Placental pericyte (primary cell): ENCODE results near the gene ARPC4. TPM values are rescaled to one million over a fixed set of nuclear protein-coding genes. Genes with fewer than 3 reads are reported as not detected.

Experiments used
- total RNA-seq: library from RNA; depleted of rRNA; stranded (reverse); fragments of >200 nt; gene quantifications from 2 replicates; pipeline ENCODE4 v1.2.3, GENCODE V29; 2012

The ARPC4 gene
- total RNA-seq, result 147 and 327 TPM in 2 replicates

DNA sequence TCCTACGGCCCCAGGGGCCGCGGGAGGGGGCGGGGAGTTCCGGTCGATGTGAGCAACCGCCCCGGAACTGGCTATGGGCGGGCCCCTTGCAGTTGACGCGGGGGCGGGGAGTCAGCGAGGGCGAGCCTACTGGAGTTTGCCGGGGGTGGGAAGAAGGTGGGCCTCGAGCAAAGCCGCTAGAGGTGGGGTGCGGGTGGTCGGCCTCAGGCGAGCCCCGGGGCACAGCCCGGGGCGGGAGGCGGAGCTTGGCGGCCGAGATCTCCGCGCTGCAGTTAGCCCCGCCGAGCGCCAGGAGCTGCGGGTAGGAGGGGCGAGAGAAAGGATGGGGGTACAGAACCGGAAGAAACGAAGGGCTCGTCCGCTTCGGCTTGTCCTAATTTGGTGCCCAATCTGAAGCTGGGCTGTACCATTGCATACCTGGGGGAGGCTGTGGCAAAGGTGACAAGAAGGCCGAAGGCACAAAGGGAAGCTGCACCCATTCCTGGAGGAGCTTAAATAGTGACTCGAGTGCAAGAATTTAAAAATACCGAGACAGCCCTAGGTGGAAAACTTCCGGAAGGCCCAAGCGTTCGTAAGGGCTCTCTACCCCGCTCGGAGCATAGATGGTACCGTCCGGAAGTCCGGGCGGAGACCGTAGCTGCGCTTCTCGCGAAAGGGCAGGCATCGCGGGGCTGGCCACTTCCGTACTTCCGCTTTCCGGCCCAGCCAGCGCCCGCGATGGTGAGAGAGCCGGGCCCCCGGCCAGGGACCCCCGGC lies at the start of gene ARPC4, which contains the start of gene TADA3:
TSS of gene ARPC4 (plus strand) at position 678 of the 756 bp plus-strand sequence. CDS start at position 718, 40 bp downstream.
TSS of gene TADA3 (minus strand) at position 69 of the 756 bp plus-strand sequence. CDS start 1,007 bp downstream, outside the sequence.

GRCh38 chr3:9749645-9750555 lies 43.0 kb upstream of the ARPC4 start, which contains the start of gene OGG1:
Gene OGG1 (plus strand): TSS chr3:9749952. CDS start chr3:9750287, 335 bp downstream.

GRCh38 chr3:9769426-9770275 lies 23.2 kb upstream of the ARPC4 start, which contains the start of gene CAMK1:
Gene CAMK1 (minus strand): TSS chr3:9769947. CDS start chr3:9767749, 2,198 bp downstream.

GRCh38 chr3:9809615-9810432 lies 16.9 kb downstream of the ARPC4 start, which contains the start of gene TTLL3:
Gene TTLL3 (plus strand): TSS chr3:9810262. CDS start chr3:9810662, 400 bp downstream.

GRCh38 chr3:9843715-9844438 lies 51.0 kb downstream of the ARPC4 start, which contains the start of gene RPUSD3:
Gene RPUSD3 (minus strand): TSS chr3:9844008. CDS start chr3:9843990, 18 bp downstream.

Other genes with a start within 250 kb of the ARPC4 start
- not detected in 2 replicates for gene LHFPL4, start 239.3 kb upstream of the ARPC4 start, total RNA-seq
- gene MTMR14, start 143.6 kb upstream of the ARPC4 start, total RNA-seq, result 49.8 and 53.6 TPM in 2 replicates
- gene CPNE9, start 89.2 kb upstream of the ARPC4 start, total RNA-seq, result not detected in 2 replicates
- gene BRPF1, start 61.3 kb upstream of the ARPC4 start, total RNA-seq, result 20.8 and 30.4 TPM in 2 replicates
- gene OGG1, start 43.1 kb upstream of the ARPC4 start, total RNA-seq, result 25.6 and 34.9 TPM in 2 replicates
- gene CAMK1, start 23.1 kb upstream of the ARPC4 start, total RNA-seq, result 13.3 and 25.2 TPM in 2 replicates
- 79.0 and 108 TPM in 2 replicates for gene TADA3, start 609 bp upstream of the ARPC4 start, total RNA-seq
- 23.0 and 32.6 TPM in 2 replicates for gene TTLL3, start 17.2 kb downstream of the ARPC4 start, total RNA-seq
- gene RPUSD3, start 50.9 kb downstream of the ARPC4 start, total RNA-seq, result 29.8 and 36.2 TPM in 2 replicates
- gene CIDEC, start 87.2 kb downstream of the ARPC4 start, total RNA-seq, result not detected in 2 replicates
- 30.6 and 46.0 TPM in 2 replicates for gene JAGN1, start 97.5 kb downstream of the ARPC4 start, total RNA-seq
- 0.72 and 0.88 TPM in 2 replicates for gene IL17RE, start 109.8 kb downstream of the ARPC4 start, total RNA-seq
- gene IL17RC, start 124.0 kb downstream of the ARPC4 start, total RNA-seq, result 43.4 and 46.4 TPM in 2 replicates
- gene CRELD1, start 140.8 kb downstream of the ARPC4 start, total RNA-seq, result 13.3 and 104 TPM in 2 replicates
- gene PRRT3, start 159.3 kb downstream of the ARPC4 start, total RNA-seq, result 2.6 and 2.7 TPM in 2 replicates
- gene EMC3, start 193.8 kb downstream of the ARPC4 start, total RNA-seq, result 53.7 and 56.7 TPM in 2 replicates
- 1.8 and 43.8 TPM in 2 replicates for gene FANCD2, start 233.4 kb downstream of the ARPC4 start, total RNA-seq